GM18858 (cell line): ENCODE measurements around the gene PHYHD1.

Experiments used
- ATAC-seq: cut with Tn5 transposase; IDR thresholded peaks from one replicate; pipeline ENCODE4 v1.9.1; 2021; ENCODE audit not compliant: unreplicated experiment

The PHYHD1 gene

DNA sequence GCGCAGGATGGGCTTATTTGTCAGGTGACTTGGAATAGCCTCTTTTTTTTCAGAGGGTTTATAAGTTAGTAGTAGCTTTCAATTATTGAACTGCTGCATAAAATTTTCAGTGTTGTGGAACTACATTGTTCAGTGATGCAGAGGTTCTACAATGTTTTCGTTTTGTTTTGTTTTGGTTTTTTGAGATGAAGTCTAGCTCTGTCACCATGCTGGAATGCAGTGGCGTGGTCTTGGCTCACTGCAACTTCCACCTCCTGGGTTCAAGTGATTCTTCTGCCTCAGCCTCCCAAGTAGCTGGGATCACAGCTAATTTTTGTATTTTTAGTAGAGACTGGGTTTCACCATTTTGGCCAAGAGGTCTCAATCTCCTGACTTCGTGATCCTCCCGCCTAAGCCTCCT lies 48.7 kb downstream of the PHYHD1 start:
- no peak for ATAC-seq

DNA sequence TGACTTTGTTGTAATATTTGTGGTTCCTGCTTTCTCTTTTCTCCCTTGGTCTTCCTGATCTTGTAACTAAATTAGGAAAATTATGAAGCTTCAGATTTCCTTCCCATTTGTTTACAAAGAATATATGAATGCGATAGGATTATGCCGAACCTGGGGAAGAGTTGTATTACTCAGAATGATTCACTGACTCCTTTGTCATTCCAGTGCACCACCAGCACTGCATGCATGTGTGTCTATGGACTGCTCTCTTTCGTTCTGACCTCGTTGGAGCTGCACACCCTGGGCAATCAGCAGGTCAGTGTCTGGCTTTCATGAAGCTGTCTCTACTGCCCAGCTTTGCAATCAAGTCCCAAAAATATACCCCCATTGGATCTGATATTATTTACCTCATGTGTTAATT lies 52.2 kb downstream of the PHYHD1 start:
- ATAC-seq, result no peak

GRCh38 chr9:128979111-128979510 lies 58.3 kb downstream of the PHYHD1 start:
- no peak for ATAC-seq

DNA sequence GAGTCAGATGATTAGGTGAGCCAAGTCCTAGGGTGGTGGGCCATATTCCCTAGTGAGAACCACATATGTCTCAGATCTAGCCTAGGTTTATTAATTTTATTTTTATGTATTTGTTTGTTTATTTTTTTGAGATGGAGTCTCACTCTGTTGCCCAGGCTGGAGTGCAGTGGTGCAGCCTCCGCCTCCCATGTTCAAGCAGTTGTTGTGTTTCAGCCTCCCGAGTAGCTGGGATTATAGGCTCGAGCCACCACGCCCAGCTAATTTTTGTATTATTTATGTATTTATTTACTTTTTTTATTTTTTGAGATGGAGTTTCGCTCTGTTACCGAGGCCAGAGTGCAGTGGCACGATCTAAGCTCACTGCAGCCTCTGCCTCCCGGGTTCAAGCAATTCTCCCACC lies 62.8 kb downstream of the PHYHD1 start:
- ATAC-seq, result no peak

DNA sequence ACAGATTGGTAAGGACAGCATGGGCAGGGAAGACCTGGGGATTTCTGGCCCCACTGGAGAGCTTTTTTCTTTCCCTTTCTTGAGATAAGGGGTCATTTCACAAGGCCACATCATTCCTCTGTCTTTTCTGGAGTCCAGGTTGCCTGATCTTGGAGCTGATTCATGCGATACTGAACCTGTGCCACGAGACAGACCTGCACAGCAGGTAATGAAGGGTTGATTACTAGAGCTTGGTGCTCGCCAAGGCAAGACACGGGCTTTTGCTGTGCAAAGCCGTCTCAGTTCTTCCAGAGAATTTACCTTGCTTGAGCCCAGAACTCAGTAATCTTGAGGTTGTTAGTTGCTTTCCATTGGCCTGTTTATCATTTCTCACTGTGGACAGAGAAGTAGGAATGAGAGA lies 65.9 kb downstream of the PHYHD1 start:
- no peak for ATAC-seq

DNA sequence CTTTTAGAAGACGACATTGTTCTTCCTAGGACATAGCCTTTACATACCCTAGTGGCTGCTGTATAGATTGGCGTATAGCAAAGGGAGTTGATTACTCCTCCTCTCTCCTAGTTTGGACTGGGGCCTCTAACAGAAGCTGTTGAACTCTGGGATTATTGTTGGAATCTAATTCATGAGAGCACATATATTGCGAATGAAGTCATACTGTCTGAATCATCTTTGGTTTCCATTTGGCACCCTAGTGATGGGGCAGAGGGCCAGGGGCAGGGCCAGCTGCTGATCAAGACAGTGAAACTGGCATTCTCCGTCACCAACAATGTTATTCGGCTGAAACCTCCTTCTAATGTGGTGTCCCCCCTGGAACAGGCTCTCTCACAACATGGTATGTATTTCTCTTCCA lies 67.0 kb downstream of the PHYHD1 start:
- ATAC-seq, result no peak
